ACC112 (cell line): ENCODE results near the gene POLR2L.

Experiments
- H2AFZ ChIP-seq: fragments of 200-600 bp; sonication (generic); one replicate; pipeline ENCODE4 v1.6.0; 2017; ENCODE audit warnings: antibody characterized with exemption, low read length; ENCODE audit not compliant: unreplicated experiment
- H3K27ac ChIP-seq: fragments of 200-600 bp; sonication (generic); 2 replicates; pipeline ENCODE4 v1.5.1; 2014; ENCODE audit warnings: low read depth, mild to moderate bottlenecking, antibody characterized with exemption, low read length, moderate library complexity
- H3K27me3 ChIP-seq: fragments of 200-600 bp; sonication (generic); 2 replicates; pipeline ENCODE4 v1.6.1; 2014; ENCODE audit warnings: mild to moderate bottlenecking, antibody characterized with exemption, low read length, moderate library complexity, mixed read lengths; ENCODE audit not compliant: insufficient read depth
- H3K36me3 ChIP-seq: fragments of 200-600 bp; sonication (generic); 2 replicates; pipeline ENCODE4 v1.6.1; 2016; ENCODE audit warnings: mild to moderate bottlenecking, antibody characterized with exemption, low read length, moderate library complexity, mixed read lengths; ENCODE audit not compliant: insufficient read depth
- H3K4me1 ChIP-seq: fragments of 200-600 bp; sonication (generic); one replicate; pipeline ENCODE4 v1.6.1; 2016; ENCODE audit warnings: low read length, mixed read lengths; ENCODE audit not compliant: insufficient read depth, unreplicated experiment, control insufficient read depth
- H3K4me3 ChIP-seq: fragments of 200-600 bp; sonication (generic); 2 replicates; pipeline ENCODE4 v1.5.1; 2014; ENCODE audit warnings: mild to moderate bottlenecking, low read depth, low read length
- H3K79me2 ChIP-seq: fragments of 200-600 bp; sonication (generic); one replicate; pipeline ENCODE4 v1.6.0; 2016; ENCODE audit warnings: low read length; ENCODE audit not compliant: control insufficient read depth, unreplicated experiment, insufficient read depth

The POLR2L gene

GRCh38 chr11:837189-837989, 4.9 kb downstream of the POLR2L start:
- Histone ChIP-seq H3K27ac (no peak overlapping the region), H2AFZ (no peak overlapping the region), H3K27me3 (no peaks in the 10 kb centered on the region), H3K4me3 (no peak overlapping the region), H3K79me2 (peaks cover 58% of the 10 kb centered on the region), H3K4me1 (peaks cover 43% of the 10 kb centered on the region), H3K36me3 (peaks cover 17% of the 10 kb centered on the region; the same call in 1 of the 2 replicates)

- peaks cover 52% of the 10 kb centered on the region for H3K79me2 ChIP-seq
- H3K4me1 ChIP-seq, result peaks cover 50% of the 10 kb centered on the region
- no peak overlapping the region for H3K4me3 ChIP-seq
- no peak overlapping the region for H2AFZ ChIP-seq
- peaks cover 17% of the 10 kb centered on the region; the same call in 1 of the 2 replicates for H3K36me3 ChIP-seq
- no peak overlapping the region for H3K27ac ChIP-seq
- H3K27me3 ChIP-seq, result no peaks in the 10 kb centered on the region
Measured at GRCh38 chr11:836700-837099, 5.6 kb downstream of the POLR2L start.

GRCh38 chr11:836274-836673, 6.1 kb downstream of the POLR2L start:
- H3K79me2 ChIP-seq, result peaks cover 48% of the 10 kb centered on the region
- H3K4me3 ChIP-seq, result no peak overlapping the region
- H3K27ac ChIP-seq, result no peak overlapping the region
- no peak overlapping the region for H2AFZ ChIP-seq
- H3K4me1 ChIP-seq, result peaks cover 55% of the 10 kb centered on the region
- peaks cover 17% of the 10 kb centered on the region; the same call in 1 of the 2 replicates for H3K36me3 ChIP-seq
- H3K27me3 ChIP-seq, result no peaks in the 10 kb centered on the region

- peak overlapping the region; percentile 98 for H3K4me3 ChIP-seq
- H3K27ac ChIP-seq, result peak overlapping the region; percentile 88
Measured at GRCh38 chr11:834371-835316, 7.7 kb downstream of the POLR2L start.

GRCh38 chr11:833849-834311, 8.4 kb downstream of the POLR2L start:
- no peak overlapping the region for H2AFZ ChIP-seq
- H3K4me3 ChIP-seq, result peak overlapping the region; percentile 98
- peaks cover 54% of the 10 kb centered on the region for H3K4me1 ChIP-seq
- peak overlapping the region; percentile 88 for H3K27ac ChIP-seq
- H3K79me2 ChIP-seq, result peaks cover 26% of the 10 kb centered on the region
- peaks cover 3% of the 10 kb centered on the region; the same call in 1 of the 2 replicates for H3K36me3 ChIP-seq
- peaks cover 6% of the 10 kb centered on the region; the same call in 1 of the 2 replicates for H3K27me3 ChIP-seq

More at GRCh38 chr11:834371-835316, 7.7 kb downstream of the POLR2L start:
- peaks cover 55% of the 10 kb centered on the region for H3K4me1 ChIP-seq
- peaks cover 6% of the 10 kb centered on the region; the same call in 1 of the 2 replicates for H3K27me3 ChIP-seq
- no peak overlapping the region for H2AFZ ChIP-seq
- peaks cover 31% of the 10 kb centered on the region for H3K79me2 ChIP-seq
- peaks cover 8% of the 10 kb centered on the region; the same call in 1 of the 2 replicates for H3K36me3 ChIP-seq

GRCh38 chr11:833114-833791, 9.1 kb downstream of the POLR2L start:
- Histone ChIP-seq H3K4me3 (peak overlapping the region; percentile 98), H3K36me3 (peaks cover 3% of the 10 kb centered on the region; the same call in 1 of the 2 replicates), H3K79me2 (peaks cover 26% of the 10 kb centered on the region), H3K4me1 (peaks cover 49% of the 10 kb centered on the region), H3K27ac (peak overlapping the region; percentile 88), H2AFZ (no peak overlapping the region), H3K27me3 (peaks cover 6% of the 10 kb centered on the region; the same call in 1 of the 2 replicates)

- Histone ChIP-seq H3K79me2 (peaks cover 22% of the 10 kb centered on the region), H3K27me3 (peaks cover 6% of the 10 kb centered on the region; the same call in 1 of the 2 replicates), H3K4me1 (peaks cover 45% of the 10 kb centered on the region), H2AFZ (no peak within 1 kb of the TSS), H3K36me3 (peaks cover 3% of the 10 kb centered on the region; the same call in 1 of the 2 replicates), H3K4me3 (peak within 1 kb of the TSS; percentile 98), H3K27ac (peak within 1 kb of the TSS; percentile 88)
Measured at GRCh38 chr11:832529-833113, 9.7 kb downstream of the POLR2L start, which contains the start of gene CD151. CD151 (plus strand) TSS chr11:832952; CDS start chr11:836070, 3,118 bp downstream.

- H3K27ac ChIP-seq, result no peak overlapping the region
- H3K4me3 ChIP-seq, result peak overlapping the region; percentile 90
- peaks cover 6% of the 10 kb centered on the region; the same call in 1 of the 2 replicates for H3K27me3 ChIP-seq
- H3K4me1 ChIP-seq, result peaks cover 48% of the 10 kb centered on the region
- peaks cover 20% of the 10 kb centered on the region for H3K79me2 ChIP-seq
- H2AFZ ChIP-seq, result no peak overlapping the region
- H3K36me3 ChIP-seq, result peaks cover 3% of the 10 kb centered on the region; the same call in 1 of the 2 replicates
Measured at GRCh38 chr11:831961-832528, 10.3 kb downstream of the POLR2L start.

- peaks cover 13% of the 10 kb centered on the region for H3K79me2 ChIP-seq
- no peak overlapping the region for H2AFZ ChIP-seq
- no peak overlapping the region for H3K27ac ChIP-seq
- peaks cover 10% of the 10 kb centered on the region; the same call in 1 of the 2 replicates for H3K27me3 ChIP-seq
- peaks cover 48% of the 10 kb centered on the region for H3K4me1 ChIP-seq
- H3K36me3 ChIP-seq, result no peaks in the 10 kb centered on the region
- peak overlapping the region; percentile 90 for H3K4me3 ChIP-seq
Measured at GRCh38 chr11:831118-831864, 11.0 kb downstream of the POLR2L start.
